Stimulated activated CD8-positive, alpha-beta memory T cell treated with anti-CD3 and anti-CD28 coated beads, Interleukin-7, amount 100 ng/mL, for 4 hours (primary cell): ENCODE results near the gene CACFD1.
A peak's percentile ranks its signal among the peaks of the same experiment; 100 is the strongest.

Experiments used
- DNase-seq, 2 donors: peaks; one replicate each; pipeline ENCODE4 v3.0.0-alpha.2; 2020; ENCODE audit warnings: low read depth in 2 of 2

CACFD1 gene

GRCh38 chr9:133459476-133460404, at the start of gene CACFD1:
CACFD1 (plus strand) TSS chr9:133459978; CDS start chr9:133460067, 89 bp downstream.
- DNase-seq = peak; percentile 86 to 90

GRCh38 chr9:133415170-133415569, 44.6 kb upstream of the CACFD1 start:
- no peak for DNase-seq

DNA sequence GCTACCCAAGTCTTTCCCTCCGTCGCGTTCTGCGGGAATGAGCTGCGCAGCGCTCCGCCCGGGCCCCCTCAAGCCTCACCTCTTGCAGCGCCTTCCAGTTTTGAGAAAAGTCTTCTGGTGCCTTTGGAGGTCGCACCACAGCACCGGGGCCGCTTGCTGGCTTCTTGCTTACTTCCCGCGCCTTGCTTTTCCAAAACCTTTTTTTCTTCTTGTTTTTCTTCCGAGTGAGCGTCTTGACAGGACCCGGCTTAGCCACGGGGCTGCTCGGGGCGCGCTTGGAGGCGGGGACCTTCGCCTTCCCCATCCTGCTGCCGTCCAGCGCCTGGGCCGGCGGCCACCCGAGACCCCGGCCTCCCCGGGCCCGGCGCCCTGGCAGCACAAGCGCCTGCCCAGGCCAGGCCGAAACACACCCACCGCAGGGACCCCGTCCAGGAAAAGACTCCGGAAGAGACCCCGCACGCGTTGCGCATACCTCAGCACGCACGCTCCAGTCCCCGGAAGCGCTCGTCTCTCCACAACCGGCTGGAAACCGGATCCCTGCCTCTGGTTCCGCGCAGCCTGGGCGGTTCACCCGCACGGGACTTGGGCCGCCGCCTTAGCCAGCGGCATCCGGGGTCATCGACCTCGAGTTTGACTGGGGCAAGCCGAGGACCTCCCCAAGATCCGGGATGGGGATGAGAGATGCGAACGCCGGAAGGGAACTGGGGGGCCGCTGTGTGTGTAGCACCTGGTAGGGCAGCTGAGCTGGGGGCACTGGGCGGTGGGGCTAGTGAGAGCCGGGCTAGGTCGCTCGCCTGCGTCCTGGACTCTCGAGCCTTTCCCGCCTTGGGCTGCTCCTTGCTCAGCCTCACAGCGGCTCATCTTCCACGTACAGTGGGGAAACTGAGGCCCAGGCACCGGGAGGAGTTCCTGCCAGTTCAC, 42.0 kb upstream of the CACFD1 start, which contains the start of gene REXO4:
REXO4 (minus strand) TSS at position 470 of the 921 bp plus-strand sequence; CDS start at position 304, 166 bp downstream.
- DNase-seq = peak; percentile 64 to 69

- no peak for DNase-seq
Measured at GRCh38 chr9:133419005-133419404, 40.8 kb upstream of the CACFD1 start.

GRCh38 chr9:133420392-133420827, 39.4 kb upstream of the CACFD1 start:
- DNase-seq = no peak

GRCh38 chr9:133421615-133422542, 37.9 kb upstream of the CACFD1 start, which contains the start of gene ADAMTS13:
ADAMTS13 (plus strand) TSS chr9:133422367; CDS start chr9:133422444, 77 bp downstream.
- peak; percentile 2 to 9 for DNase-seq

GRCh38 chr9:133423216-133423615, 36.6 kb upstream of the CACFD1 start:
- no peak for DNase-seq

DNA sequence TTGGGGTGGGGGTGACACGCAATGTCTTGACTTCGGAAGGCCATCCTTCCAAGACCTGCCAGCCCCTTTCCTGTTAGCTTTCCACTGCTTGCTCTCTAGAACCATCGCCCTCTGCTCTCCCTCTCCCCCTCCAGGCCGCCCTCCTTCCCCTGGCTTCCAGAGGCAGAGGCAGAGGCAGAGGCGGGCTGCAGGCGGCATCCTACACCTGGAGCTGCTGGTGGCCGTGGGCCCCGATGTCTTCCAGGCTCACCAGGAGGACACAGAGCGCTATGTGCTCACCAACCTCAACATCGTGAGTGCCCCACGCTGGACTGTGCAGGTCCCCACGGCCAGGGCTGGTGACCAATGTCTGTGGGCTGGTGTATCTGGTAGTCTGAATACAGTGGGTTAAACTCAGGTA, 35.6 kb upstream of the CACFD1 start:
- no peak for DNase-seq

- DNase-seq = no peak
Measured at GRCh38 chr9:133425049-133425632, 34.6 kb upstream of the CACFD1 start.

DNA sequence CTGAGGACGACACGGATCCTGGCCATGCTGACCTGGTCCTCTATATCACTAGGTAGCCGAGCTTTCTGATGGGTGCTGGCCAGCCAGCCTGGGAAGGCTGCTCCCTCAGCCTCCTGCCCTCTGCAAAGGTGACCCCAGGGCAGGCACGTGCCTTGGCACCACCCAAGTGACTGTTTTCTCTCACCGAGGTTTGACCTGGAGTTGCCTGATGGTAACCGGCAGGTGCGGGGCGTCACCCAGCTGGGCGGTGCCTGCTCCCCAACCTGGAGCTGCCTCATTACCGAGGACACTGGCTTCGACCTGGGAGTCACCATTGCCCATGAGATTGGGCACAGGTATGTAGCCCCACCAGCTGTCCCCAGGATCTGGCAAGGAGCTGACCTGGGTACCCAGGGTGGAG, 33.8 kb upstream of the CACFD1 start:
- no peak for DNase-seq

DNA sequence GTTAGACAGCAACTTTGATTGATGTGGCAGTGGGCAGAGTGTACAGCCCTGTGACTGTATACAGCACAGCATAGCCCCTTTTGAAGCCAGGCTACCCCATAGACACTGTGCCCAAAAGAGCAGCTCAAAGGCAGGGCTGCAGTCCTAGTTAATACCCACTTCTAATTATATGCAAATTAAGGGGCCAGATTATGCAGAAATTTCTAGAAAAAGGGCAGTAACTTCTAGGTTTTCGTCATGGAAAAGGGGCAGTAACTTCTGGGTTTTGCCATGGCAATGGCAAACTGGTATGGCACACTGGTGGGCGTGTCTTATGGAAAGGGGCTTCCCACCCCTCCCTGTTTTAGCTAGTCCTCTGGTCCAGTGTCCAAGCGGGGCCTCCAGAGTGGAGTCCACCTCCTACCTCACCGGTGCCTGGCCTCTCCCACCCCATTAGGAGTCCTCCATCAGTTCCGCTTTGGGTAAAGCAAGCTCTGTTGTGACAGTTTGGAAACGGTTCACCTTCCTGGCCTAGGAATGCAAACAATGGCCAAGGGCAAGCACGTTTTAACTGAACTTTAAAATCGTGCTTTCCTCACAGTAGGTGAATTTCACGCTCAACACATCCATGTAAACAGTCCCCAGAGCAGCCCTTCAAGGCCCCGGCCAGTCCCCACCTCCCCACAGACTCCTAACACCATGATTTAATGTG, 32.0 kb upstream of the CACFD1 start:
- DNase-seq = no peak

GRCh38 chr9:133428617-133429101, 31.1 kb upstream of the CACFD1 start:
- DNase-seq = no peak

GRCh38 chr9:133429214-133429613, 30.6 kb upstream of the CACFD1 start:
- no peak for DNase-seq

GRCh38 chr9:133429641-133430161, 30.1 kb upstream of the CACFD1 start:
- DNase-seq = no peak

DNA sequence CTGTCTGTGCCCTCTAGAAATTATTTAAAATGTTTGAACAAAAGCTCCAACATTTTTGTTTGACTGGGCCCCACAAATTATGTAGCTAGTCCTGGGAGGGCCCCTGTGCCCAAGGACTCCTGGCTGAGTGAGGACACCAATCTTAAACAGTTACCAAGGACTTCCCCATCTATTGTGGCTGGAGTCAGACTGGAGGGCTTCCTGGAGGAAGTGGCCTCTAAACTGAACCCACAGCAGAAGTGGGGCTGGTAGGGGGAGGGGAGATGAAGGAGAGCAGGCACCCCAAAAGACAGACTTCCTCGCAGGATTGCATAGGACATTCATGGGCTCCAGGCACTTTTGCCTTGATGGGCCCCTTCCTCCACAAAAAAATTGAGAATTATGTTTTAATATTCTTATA, 29.5 kb upstream of the CACFD1 start:
- DNase-seq = no peak

DNA sequence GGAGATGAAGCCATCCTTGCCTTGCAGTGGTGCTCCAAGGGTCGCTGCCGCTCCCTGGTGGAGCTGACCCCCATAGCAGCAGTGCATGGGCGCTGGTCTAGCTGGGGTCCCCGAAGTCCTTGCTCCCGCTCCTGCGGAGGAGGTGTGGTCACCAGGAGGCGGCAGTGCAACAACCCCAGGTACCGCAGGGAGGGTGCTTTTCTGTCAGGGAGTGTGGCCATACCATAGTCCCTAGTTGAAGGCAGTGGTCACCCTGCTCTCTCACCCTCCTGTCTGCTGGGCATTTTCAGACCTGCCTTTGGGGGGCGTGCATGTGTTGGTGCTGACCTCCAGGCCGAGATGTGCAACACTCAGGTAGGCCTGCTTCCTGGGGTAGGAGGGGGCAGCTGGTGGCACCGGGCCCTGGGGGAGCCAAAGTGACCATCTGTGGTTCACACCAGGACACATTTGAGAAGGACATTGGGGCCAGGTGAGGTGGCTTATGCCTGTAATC, 26.4 kb upstream of the CACFD1 start:
- no peak for DNase-seq

DNA sequence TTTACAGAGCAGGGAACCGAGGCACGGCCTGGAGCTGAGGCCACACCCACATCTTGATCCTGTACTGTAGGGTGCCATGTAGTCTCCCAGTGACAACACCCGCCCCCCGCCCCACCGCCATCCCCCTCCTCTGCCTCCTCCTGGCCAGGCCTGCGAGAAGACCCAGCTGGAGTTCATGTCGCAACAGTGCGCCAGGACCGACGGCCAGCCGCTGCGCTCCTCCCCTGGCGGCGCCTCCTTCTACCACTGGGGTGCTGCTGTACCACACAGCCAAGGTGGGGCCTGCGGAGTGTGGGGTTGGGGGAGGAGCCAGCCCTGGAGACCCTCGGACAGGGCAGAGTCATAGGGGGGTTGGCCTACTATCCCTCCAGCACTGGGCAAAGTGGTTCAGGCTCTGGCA, 23.1 kb upstream of the CACFD1 start:
- no peak for DNase-seq

DNA sequence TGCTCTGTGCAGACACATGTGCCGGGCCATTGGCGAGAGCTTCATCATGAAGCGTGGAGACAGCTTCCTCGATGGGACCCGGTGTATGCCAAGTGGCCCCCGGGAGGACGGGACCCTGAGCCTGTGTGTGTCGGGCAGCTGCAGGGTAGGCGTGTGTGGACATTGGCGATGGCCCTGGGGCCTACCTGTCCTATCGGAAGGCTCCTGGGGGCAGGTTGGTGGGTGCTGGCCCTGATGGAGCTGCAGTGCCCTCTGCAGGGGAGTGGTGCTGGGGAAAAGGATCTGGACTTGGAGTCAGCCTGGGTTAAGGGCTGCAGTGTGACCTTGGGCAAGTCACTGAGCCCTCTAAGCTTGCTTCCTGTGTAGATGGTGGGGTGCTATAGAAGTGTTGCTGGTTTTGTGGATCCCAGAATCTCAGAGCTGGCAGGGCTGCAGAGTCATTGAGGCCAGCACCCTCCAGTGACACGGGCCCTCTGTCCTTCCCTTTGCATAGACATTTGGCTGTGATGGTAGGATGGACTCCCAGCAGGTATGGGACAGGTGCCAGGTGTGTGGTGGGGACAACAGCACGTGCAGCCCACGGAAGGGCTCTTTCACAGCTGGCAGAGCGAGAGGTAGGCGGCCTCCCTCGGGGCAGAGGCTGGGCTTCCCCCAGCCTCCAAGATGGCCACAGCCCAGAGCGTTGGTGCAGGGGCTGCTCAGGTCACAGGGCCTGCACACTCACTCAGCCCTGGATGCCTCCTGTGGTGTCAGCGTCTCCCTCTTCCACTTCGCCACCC, 21.8 kb upstream of the CACFD1 start:
- no peak for DNase-seq

- DNase-seq = no peak
Measured at GRCh38 chr9:133439337-133439736, 20.4 kb upstream of the CACFD1 start.
